GM18526 (cell line): ENCODE results near the gene KATNB1.

Experiments used
- POLR2A ChIP-seq: IDR thresholded peaks from 3 replicates; pipeline ENCODE4 v1.6.1; 2011; ENCODE audit not compliant: insufficient read length; ENCODE audit errors: extremely low read depth

Gene KATNB1

GRCh38 chr16:57744642-57744903, 9.0 kb downstream of the KATNB1 start:
- no peak for TF ChIP-seq POLR2A

DNA sequence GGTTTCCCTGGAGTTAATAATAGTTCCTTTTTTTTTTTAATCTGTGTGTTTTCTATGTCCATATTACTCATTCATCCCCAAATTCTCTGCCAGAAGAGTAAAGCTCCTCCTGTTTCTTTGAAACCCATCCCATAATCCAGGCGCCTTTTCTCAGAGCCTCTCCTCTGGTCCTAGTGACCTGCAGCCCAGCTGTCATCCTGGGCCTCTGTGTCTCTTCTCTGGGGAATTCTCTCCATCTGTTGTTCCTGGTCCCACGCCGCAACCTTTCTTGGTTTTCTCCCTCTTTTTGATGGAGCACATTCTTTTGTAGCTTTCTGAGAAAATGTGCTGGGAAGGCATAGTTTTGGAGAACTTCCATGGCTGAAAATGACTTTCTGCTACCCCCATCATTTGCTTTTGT, 10.2 kb downstream of the KATNB1 start:
- no peak for TF ChIP-seq POLR2A

DNA sequence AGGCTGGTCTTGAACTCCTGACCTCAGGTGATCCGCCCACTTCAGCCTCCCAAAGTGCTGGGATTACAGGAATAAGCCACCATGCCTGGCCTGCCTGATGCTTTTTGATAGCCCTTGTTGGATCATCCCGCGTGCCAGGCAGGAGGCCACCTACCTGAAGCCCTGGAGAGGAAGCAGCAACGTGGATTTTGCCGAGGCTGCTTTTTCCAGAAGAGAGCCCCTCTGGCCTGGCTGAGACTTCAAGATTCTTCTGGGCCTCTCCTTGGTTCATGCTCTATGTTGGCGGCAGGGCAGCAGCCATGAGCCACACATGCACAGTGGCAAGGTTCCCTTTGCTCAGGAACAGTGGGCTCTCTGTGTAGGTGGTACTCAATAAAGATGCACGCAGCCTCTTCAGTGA, 11.5 kb downstream of the KATNB1 start:
- TF ChIP-seq POLR2A: no peak

GRCh38 chr16:57747496-57747895, 11.9 kb downstream of the KATNB1 start:
- no peak for TF ChIP-seq POLR2A

DNA sequence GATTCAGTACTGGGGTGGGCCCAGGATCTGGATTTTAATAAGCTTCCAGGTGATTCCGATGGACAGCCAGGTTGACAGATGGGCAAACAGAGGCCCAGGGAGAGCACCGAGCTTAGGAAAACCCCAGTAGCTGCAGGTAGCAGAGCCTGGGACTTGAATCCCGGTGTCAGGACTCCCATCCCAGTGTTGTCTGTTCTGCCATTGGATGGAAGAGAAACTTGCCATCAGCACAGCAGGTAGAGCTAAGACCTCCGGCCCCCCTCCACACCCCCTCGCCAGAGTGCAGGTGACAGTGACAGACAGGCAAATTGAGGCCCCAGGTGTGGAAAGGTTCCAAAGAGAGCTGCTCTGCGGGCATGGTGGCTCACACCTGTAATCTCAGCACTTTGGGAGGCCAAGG, 12.4 kb downstream of the KATNB1 start:
- TF ChIP-seq POLR2A: no peak

DNA sequence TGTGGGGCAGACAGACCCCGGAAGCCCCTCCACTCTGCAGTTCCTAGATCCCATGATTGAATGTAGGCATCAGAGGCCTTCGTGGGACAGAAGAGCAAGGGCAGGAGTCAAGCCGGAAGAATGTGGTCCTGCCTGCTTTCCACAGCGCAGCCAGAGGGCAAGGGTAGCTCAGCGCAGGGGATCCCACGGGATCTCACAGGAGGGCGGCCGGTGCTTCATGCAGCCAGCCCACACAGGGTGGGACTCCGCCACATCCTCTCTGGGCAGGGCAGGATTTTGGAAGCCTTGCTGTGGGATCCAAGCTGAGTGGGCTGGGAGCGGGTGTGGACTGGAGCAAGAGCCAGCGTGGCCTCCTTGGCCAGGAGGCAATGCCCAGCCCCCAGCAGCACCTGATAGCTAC, 13.0 kb downstream of the KATNB1 start:
- no peak for TF ChIP-seq POLR2A

- TF ChIP-seq POLR2A: no peak
Measured at GRCh38 chr16:57749101-57749692, 13.6 kb downstream of the KATNB1 start.

DNA sequence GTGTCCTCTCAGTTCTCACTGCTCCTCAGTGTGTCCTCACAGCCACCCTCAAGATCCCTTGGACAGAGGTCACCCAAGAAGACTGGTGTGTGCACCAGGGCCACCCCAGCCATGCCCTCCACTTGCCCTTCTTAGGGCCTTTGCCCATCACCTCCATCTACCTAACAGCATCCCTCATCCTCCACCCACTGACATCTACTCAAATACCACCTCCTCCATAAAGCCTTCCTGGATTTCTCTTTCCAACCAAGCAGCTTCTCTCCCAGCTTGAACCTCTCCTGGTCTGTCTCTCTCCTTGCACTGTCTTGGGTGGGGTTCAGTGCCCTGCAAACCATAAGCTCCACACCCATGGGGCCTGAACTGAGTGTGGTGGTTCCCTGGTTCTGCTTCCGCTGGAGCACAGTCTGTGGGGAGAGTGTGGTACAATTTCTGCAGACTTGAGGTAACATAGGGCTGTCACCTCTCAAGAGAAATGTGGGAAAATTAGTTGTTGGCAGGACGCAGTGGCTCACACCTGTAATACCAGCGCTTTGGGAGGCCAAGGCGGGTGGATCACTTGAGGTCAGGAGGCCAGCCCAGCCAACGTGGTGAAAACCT, 14.4 kb downstream of the KATNB1 start:
- TF ChIP-seq POLR2A: no peak

DNA sequence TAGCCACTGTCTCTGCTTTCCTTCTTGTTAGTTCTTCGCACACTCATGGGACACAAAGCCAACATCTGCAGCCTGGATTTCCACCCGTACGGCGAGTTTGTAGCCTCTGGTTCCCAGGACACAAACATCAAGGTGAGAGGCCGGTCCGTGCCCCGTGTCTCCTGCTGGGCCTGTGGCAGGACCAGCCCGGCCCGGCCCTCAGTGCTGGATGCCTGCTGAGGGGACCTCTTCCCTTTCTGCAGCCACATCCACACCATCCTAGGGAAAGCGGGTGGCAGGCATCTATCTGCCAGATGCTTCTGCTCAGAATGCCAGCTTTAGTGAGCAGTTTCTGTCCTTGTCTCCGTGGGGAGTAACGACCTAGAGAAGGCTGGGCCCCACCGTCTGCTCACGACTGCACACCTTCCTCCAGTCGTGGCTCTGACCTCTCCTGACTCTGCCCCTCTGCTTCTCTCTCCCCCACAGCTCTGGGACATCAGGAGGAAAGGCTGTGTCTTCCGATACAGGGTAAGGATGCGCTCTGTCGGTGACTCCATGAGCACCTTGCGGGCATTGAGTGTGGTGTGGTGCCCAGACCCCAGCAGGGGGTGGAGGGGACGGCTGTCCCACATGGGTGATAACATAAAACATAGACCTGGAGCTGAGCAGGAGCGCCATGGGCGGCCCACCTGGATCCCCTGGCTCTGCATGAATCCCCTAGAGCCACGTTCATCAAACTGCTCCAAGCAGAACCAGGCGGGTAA, 15.4 kb downstream of the KATNB1 start:
- TF ChIP-seq POLR2A: no peak

DNA sequence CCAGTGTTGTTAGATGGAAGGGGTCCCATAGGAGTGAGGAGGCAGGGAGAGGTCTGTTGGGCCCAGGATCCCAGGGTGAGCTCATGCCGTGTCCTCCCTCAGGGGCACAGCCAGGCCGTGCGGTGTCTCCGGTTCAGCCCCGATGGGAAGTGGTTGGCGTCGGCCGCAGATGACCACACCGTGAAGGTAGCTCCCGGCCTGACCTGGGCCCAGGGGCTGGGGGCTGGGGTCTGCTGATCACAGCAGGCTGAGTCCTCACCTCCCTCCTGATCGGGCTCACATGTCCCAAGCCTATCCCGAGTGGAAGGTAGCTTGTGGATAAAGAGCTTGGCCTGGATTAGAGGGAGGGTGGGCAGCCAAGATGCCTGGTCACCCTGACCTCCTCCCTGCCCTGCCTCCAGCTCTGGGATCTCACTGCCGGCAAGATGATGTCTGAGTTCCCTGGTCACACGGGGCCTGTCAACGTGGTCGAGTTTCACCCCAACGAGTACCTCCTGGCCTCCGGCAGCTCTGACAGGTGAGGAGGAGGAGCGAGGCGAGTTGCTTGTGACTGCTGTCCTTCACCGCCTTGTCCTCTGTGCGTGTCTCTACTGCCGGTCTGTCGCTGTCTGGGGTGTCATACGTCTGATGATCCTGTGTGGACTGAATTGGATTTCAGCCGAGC, 16.1 kb downstream of the KATNB1 start:
- no peak for TF ChIP-seq POLR2A

GRCh38 chr16:57752203-57752580, 16.6 kb downstream of the KATNB1 start:
- TF ChIP-seq POLR2A: no peak

DNA sequence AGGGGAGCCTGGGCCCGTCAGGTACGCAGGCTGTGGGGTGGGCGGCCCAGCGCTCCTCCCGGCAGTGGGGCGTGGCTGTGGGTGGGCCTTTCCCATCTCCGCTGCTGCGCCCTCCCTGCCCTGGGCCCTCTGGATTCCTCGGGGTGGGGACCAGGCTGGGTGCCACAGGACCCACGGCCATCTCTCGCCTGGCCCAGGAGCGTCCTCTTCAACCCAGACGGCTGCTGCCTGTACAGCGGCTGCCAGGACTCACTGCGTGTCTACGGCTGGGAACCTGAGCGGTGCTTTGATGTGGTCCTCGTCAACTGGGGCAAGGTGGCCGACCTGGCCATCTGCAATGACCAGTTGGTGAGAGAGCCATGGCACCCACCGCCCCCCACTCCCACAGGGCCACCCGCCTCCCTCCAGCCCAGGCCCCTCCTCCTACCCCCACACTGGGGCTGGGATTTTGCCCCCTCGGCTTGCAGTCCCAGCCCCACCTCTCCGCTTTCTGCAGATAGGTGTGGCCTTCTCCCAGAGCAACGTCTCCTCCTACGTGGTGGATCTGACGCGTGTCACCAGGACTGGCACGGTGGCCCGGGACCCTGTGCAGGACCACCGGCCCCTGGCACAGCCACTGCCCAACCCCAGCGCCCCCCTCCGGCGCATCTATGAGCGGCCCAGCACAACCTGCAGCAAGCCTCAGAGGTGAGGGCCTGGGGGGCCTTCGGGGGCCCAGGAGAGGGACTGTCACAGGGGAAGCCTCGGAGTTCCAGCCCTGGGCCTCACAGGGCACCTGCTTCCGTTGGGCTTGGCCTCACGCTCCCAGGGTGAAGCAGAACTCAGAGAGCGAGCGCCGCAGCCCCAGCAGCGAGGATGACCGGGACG, 17.2 kb downstream of the KATNB1 start:
- TF ChIP-seq POLR2A: no peak

DNA sequence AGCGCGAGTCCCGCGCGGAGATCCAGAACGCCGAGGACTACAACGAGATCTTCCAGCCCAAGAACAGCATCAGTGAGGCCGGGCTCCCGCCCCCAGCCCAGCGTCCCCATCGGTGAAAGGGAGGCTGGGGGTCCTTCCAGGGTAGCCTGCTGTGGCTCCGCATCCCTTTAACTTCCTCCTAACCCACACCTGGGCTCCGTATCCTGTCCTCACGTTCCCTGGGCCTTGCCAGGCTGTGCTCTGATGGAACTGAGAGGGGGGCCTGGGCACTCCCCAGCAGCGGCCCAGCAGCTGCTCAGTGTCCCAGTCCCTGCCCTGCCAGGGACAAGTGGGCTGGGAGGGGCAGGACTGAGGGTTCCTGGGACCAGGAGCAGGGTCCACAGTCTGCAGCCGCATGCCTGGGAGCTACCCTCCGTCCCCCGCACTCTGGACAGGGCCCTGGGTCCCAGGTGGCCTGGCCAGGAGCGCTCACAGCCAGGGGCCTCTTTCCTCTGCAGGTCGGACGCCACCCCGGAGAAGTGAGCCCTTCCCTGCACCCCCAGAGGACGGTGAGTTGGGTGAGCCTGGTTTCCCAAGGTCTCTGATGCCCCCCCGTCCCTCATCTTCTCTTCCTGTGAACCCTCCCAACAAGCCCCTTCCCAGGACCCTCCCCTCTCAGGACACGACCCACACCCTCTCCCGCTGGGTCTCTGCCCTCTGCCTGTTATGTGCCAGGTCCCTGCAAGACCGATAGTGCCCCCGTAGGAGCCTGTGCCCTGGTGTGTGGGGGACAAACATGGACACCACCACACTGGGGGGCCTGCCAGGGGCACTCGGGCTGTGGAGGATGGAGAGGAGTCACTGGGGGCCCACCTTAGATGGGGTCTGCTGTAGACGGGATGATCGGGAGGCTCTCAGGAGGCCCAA, 18.1 kb downstream of the KATNB1 start:
- no peak for TF ChIP-seq POLR2A

DNA sequence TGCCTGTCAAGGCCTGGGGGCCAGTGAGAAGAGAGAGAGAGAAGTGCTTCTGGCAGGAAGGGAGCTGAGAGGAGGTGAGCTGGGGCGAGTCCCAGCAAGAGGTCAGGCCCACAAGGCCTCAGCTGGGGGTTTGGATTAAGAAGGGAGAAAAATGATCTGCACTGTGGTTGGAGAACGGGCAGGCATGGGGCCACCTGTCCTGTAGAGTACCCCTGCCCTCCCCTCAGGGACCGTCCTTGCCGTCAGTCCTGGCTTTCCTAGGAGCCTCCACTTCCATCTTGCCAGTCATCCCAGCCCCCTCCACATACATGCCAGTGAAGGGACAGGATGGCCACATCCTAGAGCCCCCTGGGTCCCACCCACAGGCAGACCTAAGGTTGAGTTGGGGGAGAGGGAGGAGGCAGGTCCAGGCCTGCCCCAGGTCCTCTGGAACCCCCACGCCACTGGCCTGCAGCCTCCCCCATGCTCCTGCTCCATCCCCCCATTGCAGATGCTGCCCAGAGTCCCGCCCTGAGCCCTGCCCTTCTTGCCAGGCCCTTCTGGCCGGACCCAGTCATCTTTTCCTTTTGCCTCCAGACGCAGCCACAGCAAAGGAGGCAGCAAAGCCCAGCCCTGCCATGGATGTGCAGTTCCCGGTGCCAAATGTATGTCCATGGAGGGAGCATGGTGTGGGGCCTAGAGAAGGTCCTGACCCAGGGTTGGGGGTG, 18.9 kb downstream of the KATNB1 start:
- no peak for TF ChIP-seq POLR2A
